ENCODE data around the gene RNU6-1. TPM values are rescaled to one million over a fixed set of nuclear protein-coding genes. Genes with fewer than 3 reads are reported as not detected.

Gene RNU6-1
- total and polyA plus RNA-seq, 2 donors (not counting 1 experiment from before 2014, with no cell fraction given): not detected

- peaks cover 0 to 83% (median 17%) of the 10 kb centered on the region in 3 donors for H3K9me3 ChIP-seq (ENCODE audit: control extremely low read depth in 1 of 3, control insufficient read depth in 2 of 3, insufficient read depth in 1 of 3, low read length in 2 of 3)
- Mint-ChIP-seq H3K4me3 (peak overlapping the region; percentile 69), H3K9me3 (ENCODE audit: insufficient read depth) (no peaks in the 10 kb centered on the region), H3K4me1 (peaks cover 57% of the 10 kb centered on the region), H3K27ac (peak overlapping the region; percentile 50), H3K27me3 (peaks cover 69% of the 10 kb centered on the region)
- ChIA-PET POLR2A (interaction anchor here (0.7 kb wide), 1 partner anchor 267 kb away, joined by 3 read pairs; no protein-coding TSS in a partner anchor), CTCF (interaction anchor here (1.6 to 16.8 kb wide), 2 partner anchors 9 to 45 kb away, joined by 3 to 237 read pairs; no protein-coding TSS in a partner anchor)
- TF ChIP-seq CTCF (IDR thresholded peaks at IDR 0.05): no peak
- TF ChIP-seq EZH2 (IDR thresholded peaks at IDR 0.05; ENCODE audit: borderline replicate concordance, insufficient read depth, low read depth, low read length, poor library complexity, severe bottlenecking): peak; percentile 62
- H3K27ac ChIP-seq (ENCODE audit: low read length in 2 of 2): no peak overlapping the region
- ATAC-seq (ENCODE audit: low read depth): no peak
- WGBS (ENCODE audit: insufficient coverage): 12% methylated on average over 39 of the region's 40 CpGs
- H3K4me3 ChIP-seq (ENCODE audit: control extremely low read depth in 1 of 5, extremely low read depth in 1 of 5, insufficient read depth in 1 of 5, low read depth in 2 of 5, low read length in 4 of 5): peak overlapping the region in 1 of 5 experiments; percentile 41
- H3K9ac ChIP-seq (ENCODE audit: low read length): peak overlapping the region; percentile 15
- peaks cover 14% of the 10 kb centered on the region for H4K20me1 ChIP-seq (ENCODE audit: control insufficient read depth, insufficient read depth, low read length, poor library complexity, severe bottlenecking)
- no peaks in the 10 kb centered on the region for H3K36me3 ChIP-seq (replicated peaks in 1 of 2; ENCODE audit: control extremely low read depth in 1 of 2, control insufficient read depth in 1 of 2, extremely low read depth in 1 of 2, insufficient read depth in 2 of 2, low read length in 1 of 2)
- no peak overlapping the region for H2AFZ ChIP-seq (ENCODE audit: insufficient read depth, low read depth, low read length, poor library complexity, severe bottlenecking)
- intact Hi-C loops (cut with micrococcal nuclease): no loop called here
- peaks cover 59 to 77% of the 10 kb centered on the region in 2 donors for H3K4me1 ChIP-seq (ENCODE audit: control insufficient read depth in 2 of 2, insufficient read depth in 2 of 2, low read length in 2 of 2)
- peak overlapping the region; percentile 60 for H3K4me2 ChIP-seq (replicated peaks; ENCODE audit: low read depth, low read length, poor library complexity, severe bottlenecking)
- peaks cover 4 to 93% (median 70%) of the 10 kb centered on the region in 4 experiments for H3K27me3 ChIP-seq (replicated peaks in 1 of 4; ENCODE audit: control extremely low read depth in 1 of 4, control insufficient read depth in 3 of 4, insufficient read depth in 4 of 4, low read length in 3 of 4)
- DNase-seq: peak; percentile 53
- no peaks in the 10 kb centered on the region for H3K79me2 ChIP-seq (ENCODE audit: control insufficient read depth, insufficient read depth, low read length)
Measured at GRCh38 chr15:67828278-67828968, 11.4 kb downstream of the RNU6-1 start.

Data from B cell (primary cell).